H1 (cell line): ENCODE results near the gene GCLM. TPM values are rescaled to one million over a fixed set of nuclear protein-coding genes. Genes with fewer than 3 reads are reported as not detected.

Experiments
- CTCF ChIA-PET: fragments of 300-600 bp; sonication (Branson Sonifier 250); formaldehyde crosslinking; loops from one replicate; lab custom pipeline; 2021; ENCODE audit not compliant: partially characterized antibody; lab: Charles Lee
- POLR2A ChIA-PET: fragments of 300-600 bp; sonication (Branson Sonifier 250); formaldehyde crosslinking; loops from one replicate; lab custom pipeline; 2021; ENCODE audit warnings: inconsistent platforms; ENCODE audit not compliant: partially characterized antibody; lab: Charles Lee
- DNase-seq, 2 experiments: peaks; one replicate each; pipeline versions ENCODE4 v3.0.0 to v3.0.0-alpha.2; 2010 to 2022; ENCODE audit warnings: low spot score in 2 of 2, low read depth in 1 of 2, mixed read lengths in 1 of 2
- FAIRE-seq: peaks from 2 replicates; lab custom pipeline; 2011; peaks lifted over from hg19 to GRCh38; lab: Jason Lieb, UNC
- H2AFZ ChIP-seq: 2 replicates; pipeline ENCODE4 v1.8.1; 2012; ENCODE audit warnings: low read length, inconsistent platforms
- H2AK5ac ChIP-seq: 2 replicates; pipeline ENCODE4 v1.6.1; 2013; ENCODE audit warnings: low read depth, low read length
- H2BK120ac ChIP-seq: replicated peaks from 2 replicates; pipeline ENCODE3; 2013; ENCODE audit warnings: low read depth, low read length, inconsistent platforms
- H2BK12ac ChIP-seq: 2 replicates; pipeline ENCODE4 v1.6.1; 2013; ENCODE audit warnings: low read depth, low read length
- H2BK15ac ChIP-seq: 2 replicates; pipeline ENCODE4 v1.6.1; 2013; ENCODE audit warnings: low read length
- H2BK20ac ChIP-seq: 2 replicates; pipeline ENCODE4 v1.6.1; 2013; ENCODE audit warnings: low read length
- H2BK5ac ChIP-seq: 2 replicates; pipeline ENCODE4 v1.6.1; 2013; ENCODE audit warnings: low read depth, low read length
- H3K14ac ChIP-seq: 2 replicates; pipeline ENCODE4 v1.6.1; 2013; ENCODE audit warnings: inconsistent platforms; ENCODE audit not compliant: insufficient read length
- H3K18ac ChIP-seq: 2 replicates; pipeline ENCODE4 v1.6.1; 2013; ENCODE audit warnings: low read length; ENCODE audit errors: extremely low read depth
- H3K23ac ChIP-seq: 2 replicates; pipeline ENCODE4 v1.6.1; 2013; ENCODE audit warnings: inconsistent platforms; ENCODE audit not compliant: insufficient read length
- H3K23me2 ChIP-seq: 2 replicates; pipeline ENCODE4 v1.6.1; 2013; ENCODE audit warnings: low read depth, low read length
- H3K27ac ChIP-seq: 2 replicates; pipeline ENCODE4 v1.6.1; 2011; ENCODE audit warnings: low read depth, low read length, inconsistent platforms
- H3K27me3 ChIP-seq, 4 experiments: replicated peaks in 1 of 4; 1 replicate in 1 of 4; 2 replicates in 3 of 4; pipeline versions ENCODE4 v1.6.1 to v1.8.1; 2011 to 2013; ENCODE audit warnings: low read length in 3 of 4, mild to moderate bottlenecking in 3 of 4, inconsistent platforms in 2 of 4, mixed read lengths in 2 of 4, moderate library complexity in 1 of 4; ENCODE audit not compliant: control insufficient read depth in 3 of 4, insufficient read depth in 3 of 4; ENCODE audit errors: extremely low read depth in 1 of 4
- H3K36me3 ChIP-seq, 4 experiments: 2 replicates each; pipeline versions ENCODE4 v1.6.1 to v1.8.1; 2011 to 2013; ENCODE audit warnings: mild to moderate bottlenecking in 4 of 4, low read length in 3 of 4, moderate library complexity in 2 of 4, control low read depth in 1 of 4, inconsistent platforms in 1 of 4; ENCODE audit not compliant: insufficient read depth in 4 of 4, control insufficient read depth in 2 of 4
- H3K4ac ChIP-seq: replicated peaks from 2 replicates; pipeline ENCODE3; 2013; ENCODE audit warnings: low read length, low read depth, mixed read lengths, inconsistent platforms; ENCODE audit not compliant: insufficient read length
- H3K4me1 ChIP-seq, 4 experiments: replicated peaks in 1 of 4; 1 replicate in 1 of 4; 2 replicates in 3 of 4; pipeline versions ENCODE4 v1.6.1 to v1.8.1; 2011 to 2013; ENCODE audit warnings: low read length in 3 of 4, inconsistent platforms in 2 of 4, mixed read lengths in 1 of 4; ENCODE audit not compliant: insufficient read depth in 4 of 4, control insufficient read depth in 3 of 4
- H3K4me2 ChIP-seq, 2 experiments: 2 replicates each; pipeline versions ENCODE4 v1.6.1 to v1.8.1; 2011 to 2013; ENCODE audit warnings: low read depth in 2 of 2, low read length in 2 of 2, control low read depth in 1 of 2, inconsistent platforms in 1 of 2, mild to moderate bottlenecking in 1 of 2; ENCODE audit not compliant: insufficient read depth in 1 of 2
- H3K4me3 ChIP-seq, 4 experiments: fragments of 200-600, 300-600 bp in 1 of 4; sonication (generic), shearing (Covaris generic), sonication (Bioruptor Twin) in 1 of 4; 2 replicates each; pipeline versions ENCODE4 v1.5.1 to v1.8.1; 2011 to 2016; ENCODE audit warnings: low read length in 4 of 4, low read depth in 3 of 4, control low read depth in 2 of 4, inconsistent platforms in 2 of 4, mild to moderate bottlenecking in 2 of 4, mixed read lengths in 1 of 4, moderate library complexity in 1 of 4; ENCODE audit not compliant: insufficient read depth in 2 of 4; ENCODE audit errors: extremely low read depth in 1 of 4
- H3K56ac ChIP-seq: replicated peaks from 2 replicates; pipeline ENCODE3; 2013; ENCODE audit warnings: low read depth, mild to moderate bottlenecking, mixed read lengths, low read length, inconsistent platforms; ENCODE audit not compliant: insufficient read length
- H3K79me1 ChIP-seq: 2 replicates; pipeline ENCODE4 v1.6.1; 2013; ENCODE audit warnings: low read depth, low read length, control low read depth
- H3K79me2 ChIP-seq, 2 experiments: 2 replicates each; pipeline versions ENCODE4 v1.6.1 to v1.8.1; 2012 to 2013; ENCODE audit warnings: low read length in 2 of 2, mild to moderate bottlenecking in 2 of 2, inconsistent platforms in 1 of 2; ENCODE audit not compliant: insufficient read depth in 2 of 2, control insufficient read depth in 1 of 2
- H3K9ac ChIP-seq, 4 experiments: replicated peaks in 1 of 4; 1 replicate in 1 of 4; 2 replicates in 3 of 4; pipeline versions ENCODE4 v1.6.1 to v1.8.1; 2011 to 2013; ENCODE audit warnings: low read depth in 3 of 4, low read length in 3 of 4, control low read depth in 2 of 4, mild to moderate bottlenecking in 2 of 4, moderate library complexity in 2 of 4, inconsistent platforms in 1 of 4; ENCODE audit errors: extremely low read depth in 1 of 4
- H3K9me3 ChIP-seq, 2 experiments: 2 replicates each; pipeline versions ENCODE4 v1.6.1 to v1.8.1; 2012 to 2013; ENCODE audit warnings: mild to moderate bottlenecking in 2 of 2, moderate library complexity in 2 of 2, control low read depth in 1 of 2, inconsistent platforms in 1 of 2, low read depth in 1 of 2, low read length in 1 of 2, mixed read lengths in 1 of 2; ENCODE audit not compliant: insufficient read depth in 2 of 2
- H4K20me1 ChIP-seq, 2 experiments: replicated peaks in 1 of 2; 2 replicates each; pipeline versions ENCODE3 to v1.8.1; 2011 to 2013; ENCODE audit warnings: inconsistent platforms in 2 of 2, low read length in 2 of 2, mild to moderate bottlenecking in 1 of 2; ENCODE audit not compliant: insufficient read depth in 2 of 2, control insufficient read depth in 1 of 2
- H4K5ac ChIP-seq: 2 replicates; pipeline ENCODE4 v1.6.1; 2013; ENCODE audit warnings: low read length, low read depth, mixed read lengths, inconsistent platforms; ENCODE audit not compliant: insufficient read length
- H4K8ac ChIP-seq: 2 replicates; pipeline ENCODE4 v1.8.0; 2013; ENCODE audit warnings: mild to moderate bottlenecking, moderate library complexity, low read length, inconsistent platforms; ENCODE audit not compliant: insufficient read depth; ENCODE audit errors: extremely low read depth
- H4K91ac ChIP-seq: replicated peaks from 2 replicates; pipeline ENCODE3; 2013; ENCODE audit warnings: low read length, mixed read lengths, inconsistent platforms; ENCODE audit not compliant: insufficient read length
- KDM5A ChIP-seq: fragments of 200-600 bp; IDR thresholded peaks from 2 replicates; pipeline ENCODE4 v1.7.1; 2012; ENCODE audit warnings: mild to moderate bottlenecking, low read length, inconsistent platforms, mixed read lengths
- RAD21 ChIP-seq, 2 experiments: IDR thresholded peaks in 1 of 2; conservative IDR thresholded peaks in 1 of 2; 2 replicates each; pipeline ENCODE4 v1.6.1; 2011; ENCODE audit warnings: low read depth in 2 of 2, low read length in 2 of 2, improper control_type of control experiment in 1 of 2, inconsistent platforms in 1 of 2, mild to moderate bottlenecking in 1 of 2, moderate library complexity in 1 of 2
- RNF2 ChIP-seq: fragments of 200-900, 300-1000 bp; sonication (generic); IDR thresholded peaks from 2 replicates; pipeline ENCODE4 v1.7.1; 2016; ENCODE audit warnings: borderline replicate concordance, low read depth, mild to moderate bottlenecking, antibody characterized with exemption, low read length; ENCODE audit not compliant: poor library complexity, severe bottlenecking; ENCODE audit errors: missing control alignments
- SP1 ChIP-seq: IDR thresholded peaks from 2 replicates; pipeline ENCODE4 v1.6.1; 2011; ENCODE audit warnings: low read depth, low read length
- TAF1 ChIP-seq: IDR thresholded peaks from 2 replicates; pipeline ENCODE4 v1.6.1; 2011; ENCODE audit warnings: mild to moderate bottlenecking, low read depth, low read length
- WGBS, 2 experiments: shearing (Covaris generic) in 1 of 2; methylation state at CpG; one replicate each; pipeline versions ENCODE4 v1.1.6 to v1.1.7; 2013 to 2015; ENCODE audit warnings: low lambda C conversion rate in 2 of 2, mixed read lengths in 2 of 2, inconsistent platforms in 1 of 2, low coverage in 1 of 2, missing lambda C conversion rate in 1 of 2; ENCODE audit not compliant: insufficient replicate concordance in 2 of 2, insufficient coverage in 1 of 2, insufficient read length in 1 of 2; ENCODE audit errors: extremely low coverage in 1 of 2, missing lambda C conversion rate in 1 of 2; 5-methylcytosine and 5-hydroxymethylcytosine counted together
- polyA plus RNA-seq, 7 experiments: library from polyadenylated mRNA; depleted of rRNA in 3 of 7; stranded (reverse) in 5 of 7; unstranded in 2 of 7; fragments of >200 nt in 5 of 7; fragments of 200-250 nt in 2 of 7; gene quantifications; 1 replicate in 5 of 7; 2 replicates in 1 of 7; 4 replicates in 1 of 7; pipeline versions ENCODE4 v1.2.1 to v1.2.3, GENCODE V29; 2011 to 2013; ENCODE audit warnings: missing spikeins in 2 of 7, mixed read lengths in 2 of 7
- total RNA-seq: library from RNA; stranded (reverse); fragmentation: NEBNext Ultra II Directional; extraction: Animal tissue kit (Norgen Biotek cat#: 25700); gene quantifications from 2 replicates; pipeline ENCODE4 v1.2.1, GENCODE V29; 2021
- TF ChIP-seq, protein P1 (sequence below), 3 experiments: IDR thresholded peaks; 1 replicate in 2 of 3; 2 replicates in 1 of 3; pipeline versions ENCODE4 v1.5.1 to v1.6.1; 2011; ENCODE audit warnings: low read length in 3 of 3, mild to moderate bottlenecking in 3 of 3, inconsistent platforms in 2 of 3, low read depth in 1 of 3, moderate library complexity in 1 of 3; ENCODE audit not compliant: insufficient read depth in 1 of 3; ENCODE audit errors: control extremely low read depth in 1 of 3

Gene GCLM
- total and polyA plus RNA-seq, 2 of the 8 experiments (the other 6 are each of a cell fraction or from before 2014, with no cell fraction given): 3.1 to 12.8 TPM

- CTCF ChIA-PET: interaction anchor here (0.7 to 1.2 kb wide), 6 partner anchors 12 to 286 kb away, joined by 3 to 5 read pairs (median 3); no protein-coding TSS in a partner anchor
Measured at GRCh38 chr1:93874025-93874651, 35.1 kb downstream of the GCLM start.

More at GRCh38 chr1:93874025-93874651, 35.1 kb downstream of the GCLM start:
- Histone ChIP-seq H3K4ac (no peak overlapping the region), H3K56ac (no peak overlapping the region), H3K23ac (no peak overlapping the region), H3K9ac (no peak overlapping the region), H3K9me3 (no peaks in the 10 kb centered on the region), H3K79me2 (peaks cover 20 to 32% of the 10 kb centered on the region in 2 experiments), H3K27me3 (no peaks in the 10 kb centered on the region), H3K36me3 (peaks cover 21 to 82% (median 64%) of the 10 kb centered on the region in 4 experiments), H3K79me1 (peaks cover 6% of the 10 kb centered on the region), H4K91ac (no peak overlapping the region), H2AK5ac (no peak overlapping the region), H4K8ac (no peak overlapping the region), H2BK120ac (no peak overlapping the region), H3K4me2 (no peak overlapping the region), H3K27ac (no peak overlapping the region), H2BK12ac (no peak overlapping the region), H2AFZ (no peak overlapping the region), H3K18ac (no peak overlapping the region), H3K4me3 (no peak overlapping the region), H4K20me1 (peaks cover 2 to 7% of the 10 kb centered on the region in 2 experiments), H3K4me1 (peaks cover 0 to 2% (median 0%) of the 10 kb centered on the region in 4 experiments; a peak in 3 of 7 replicates), H4K5ac (no peak overlapping the region), H3K23me2 (peaks cover under 1% of the 10 kb centered on the region; the same call in 1 of the 2 replicates), H2BK15ac (no peak overlapping the region), H3K14ac (no peak overlapping the region), H2BK5ac (no peak overlapping the region), H2BK20ac (no peak overlapping the region)
- TF ChIP-seq KDM5A (no peak), TAF1 (no peak), RNF2 (no peak), SP1 (no peak), RAD21 (IDR thresholded peaks at IDR 0.05 in 1 of 2, conservative IDR thresholded peaks at IDR 0.05 in 1 of 2; ENCODE audit: low read depth in 2 of 2, low read length in 2 of 2) (peak; percentile 62 to 73)
- TF ChIP-seq, protein P1, sequence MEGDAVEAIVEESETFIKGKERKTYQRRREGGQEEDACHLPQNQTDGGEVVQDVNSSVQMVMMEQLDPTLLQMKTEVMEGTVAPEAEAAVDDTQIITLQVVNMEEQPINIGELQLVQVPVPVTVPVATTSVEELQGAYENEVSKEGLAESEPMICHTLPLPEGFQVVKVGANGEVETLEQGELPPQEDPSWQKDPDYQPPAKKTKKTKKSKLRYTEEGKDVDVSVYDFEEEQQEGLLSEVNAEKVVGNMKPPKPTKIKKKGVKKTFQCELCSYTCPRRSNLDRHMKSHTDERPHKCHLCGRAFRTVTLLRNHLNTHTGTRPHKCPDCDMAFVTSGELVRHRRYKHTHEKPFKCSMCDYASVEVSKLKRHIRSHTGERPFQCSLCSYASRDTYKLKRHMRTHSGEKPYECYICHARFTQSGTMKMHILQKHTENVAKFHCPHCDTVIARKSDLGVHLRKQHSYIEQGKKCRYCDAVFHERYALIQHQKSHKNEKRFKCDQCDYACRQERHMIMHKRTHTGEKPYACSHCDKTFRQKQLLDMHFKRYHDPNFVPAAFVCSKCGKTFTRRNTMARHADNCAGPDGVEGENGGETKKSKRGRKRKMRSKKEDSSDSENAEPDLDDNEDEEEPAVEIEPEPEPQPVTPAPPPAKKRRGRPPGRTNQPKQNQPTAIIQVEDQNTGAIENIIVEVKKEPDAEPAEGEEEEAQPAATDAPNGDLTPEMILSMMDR (IDR thresholded peaks at IDR 0.05; ENCODE audit: control extremely low read depth in 1 of 3, insufficient read depth in 1 of 3, low read depth in 1 of 3, low read length in 3 of 3): peak in 2 of 3 experiments; percentile 39 to 69; a peak in 2 of 4 replicates
- DNase-seq: no peak
- FAIRE-seq: peak; percentile 82
- WGBS, 2 experiments: 92% methylated on average over 3 of the region's 3 CpGs; no CpG with 5 or more reads in 1 of the 2 experiments
- POLR2A ChIA-PET: no interaction called here
